Hepatocyte (in vitro differentiated cells): ENCODE results near the gene APOA5. TPM values are rescaled to one million over a fixed set of nuclear protein-coding genes. Genes with fewer than 3 reads are reported as not detected.

Experiments used
- DNase-seq: peaks from one replicate; pipeline ENCODE4 v3.0.0-alpha.2; 2016; ENCODE audit warnings: low spot score
- H2AFZ ChIP-seq: fragments of 200-600 bp; sonication (generic); 2 replicates; pipeline ENCODE4 v1.6.0; 2016; ENCODE audit warnings: antibody characterized with exemption, mild to moderate bottlenecking
- H3K27ac ChIP-seq: fragments of 200-600 bp; sonication (generic); 2 replicates; pipeline ENCODE4 v1.5.1; 2016; ENCODE audit warnings: mild to moderate bottlenecking
- H3K27me3 ChIP-seq: fragments of 200-600 bp; sonication (generic); 2 replicates; pipeline ENCODE4 v1.6.1; 2016
- H3K36me3 ChIP-seq: fragments of 200-600 bp; sonication (generic); replicated peaks from 2 replicates; pipeline ENCODE4 v1.5.1; 2016; ENCODE audit warnings: low read depth; ENCODE audit not compliant: insufficient read depth
- H3K4me1 ChIP-seq: fragments of 200-600 bp; sonication (generic); 2 replicates; pipeline ENCODE4 v1.5.1; 2016; ENCODE audit warnings: mild to moderate bottlenecking, moderate library complexity; ENCODE audit not compliant: insufficient read depth
- H3K4me2 ChIP-seq: fragments of 200-600 bp; sonication (generic); 2 replicates; pipeline ENCODE4 v1.6.0; 2016
- H3K4me3 ChIP-seq: fragments of 200-600 bp; sonication (generic); 2 replicates; pipeline ENCODE4 v1.5.1; 2016; ENCODE audit warnings: mild to moderate bottlenecking
- H3K79me2 ChIP-seq: fragments of 200-600 bp; sonication (generic); 2 replicates; pipeline ENCODE4 v1.6.0; 2017; ENCODE audit warnings: mild to moderate bottlenecking
- H3K9me2 ChIP-seq: fragments of 200-600 bp; sonication (generic); replicated peaks from 2 replicates; pipeline ENCODE4 v1.6.0; 2017; ENCODE audit warnings: mild to moderate bottlenecking; ENCODE audit not compliant: insufficient read depth
- H3K9me3 ChIP-seq: fragments of 200-600 bp; sonication (generic); 2 replicates; pipeline ENCODE4 v1.5.1; 2016; ENCODE audit warnings: low read depth, mild to moderate bottlenecking
- H4K20me1 ChIP-seq: fragments of 200-600 bp; sonication (generic); 2 replicates; pipeline ENCODE4 v1.6.0; 2016; ENCODE audit warnings: mild to moderate bottlenecking; ENCODE audit not compliant: insufficient read depth, poor library complexity, severe bottlenecking
- EZH2 ChIP-seq: fragments of 200-600 bp; sonication (generic); IDR thresholded peaks from 2 replicates; pipeline ENCODE4 v1.6.1; 2016; ENCODE audit warnings: antibody characterized with exemption, mild to moderate bottlenecking, borderline replicate concordance
- EZH2phosphoT487 ChIP-seq: fragments of 200-600 bp; sonication (generic); IDR thresholded peaks from one replicate; pipeline ENCODE4 v1.6.1; 2018; ENCODE audit warnings: antibody characterized with exemption, mild to moderate bottlenecking, low read depth, moderate library complexity; ENCODE audit not compliant: unreplicated experiment, severe bottlenecking
- WGBS: methylation state at CpG from one replicate; pipeline ENCODE4 v1.1.6; 2016; ENCODE audit warnings: low lambda C conversion rate; ENCODE audit errors: missing lambda C conversion rate; 5-methylcytosine and 5-hydroxymethylcytosine counted together
- polyA plus RNA-seq: library from polyadenylated mRNA; unstranded; fragments of >200 nt; fragmentation: Nextera tagmentation; extraction: Ambion mirVana; gene quantifications from 2 replicates; pipeline ENCODE4 v1.2.1, GENCODE V29; 2016
- total RNA-seq: library from RNA; depleted of rRNA; stranded (reverse); fragments of >200 nt; gene quantifications from 2 replicates; pipeline ENCODE4 v1.2.3, GENCODE V29; 2014
- TF ChIP-seq, protein P1 (sequence below): fragments of 200-600 bp; sonication (generic); IDR thresholded peaks from 2 replicates; pipeline ENCODE4 v1.5.1; 2016; ENCODE audit warnings: antibody characterized with exemption, mild to moderate bottlenecking; ENCODE audit not compliant: poor library complexity

The APOA5 gene
- total and polyA plus RNA-seq, 2 experiments from 2014 or later = 14.6 to 20.3 TPM

GRCh38 chr11:116831790-116832349 is 40.2 kb upstream of the APOA5 start:
- 81% methylated on average over 7 of the region's 7 CpGs for WGBS
- no peak overlapping the region for H2AFZ ChIP-seq
- H4K20me1 ChIP-seq = no peaks in the 10 kb centered on the region
- H3K79me2 ChIP-seq = peaks cover 5% of the 10 kb centered on the region
- no peak overlapping the region for H3K4me3 ChIP-seq
- H3K9me3 ChIP-seq = no peaks in the 10 kb centered on the region
- TF ChIP-seq, protein P1, sequence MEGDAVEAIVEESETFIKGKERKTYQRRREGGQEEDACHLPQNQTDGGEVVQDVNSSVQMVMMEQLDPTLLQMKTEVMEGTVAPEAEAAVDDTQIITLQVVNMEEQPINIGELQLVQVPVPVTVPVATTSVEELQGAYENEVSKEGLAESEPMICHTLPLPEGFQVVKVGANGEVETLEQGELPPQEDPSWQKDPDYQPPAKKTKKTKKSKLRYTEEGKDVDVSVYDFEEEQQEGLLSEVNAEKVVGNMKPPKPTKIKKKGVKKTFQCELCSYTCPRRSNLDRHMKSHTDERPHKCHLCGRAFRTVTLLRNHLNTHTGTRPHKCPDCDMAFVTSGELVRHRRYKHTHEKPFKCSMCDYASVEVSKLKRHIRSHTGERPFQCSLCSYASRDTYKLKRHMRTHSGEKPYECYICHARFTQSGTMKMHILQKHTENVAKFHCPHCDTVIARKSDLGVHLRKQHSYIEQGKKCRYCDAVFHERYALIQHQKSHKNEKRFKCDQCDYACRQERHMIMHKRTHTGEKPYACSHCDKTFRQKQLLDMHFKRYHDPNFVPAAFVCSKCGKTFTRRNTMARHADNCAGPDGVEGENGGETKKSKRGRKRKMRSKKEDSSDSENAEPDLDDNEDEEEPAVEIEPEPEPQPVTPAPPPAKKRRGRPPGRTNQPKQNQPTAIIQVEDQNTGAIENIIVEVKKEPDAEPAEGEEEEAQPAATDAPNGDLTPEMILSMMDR = no peak
- TF ChIP-seq EZH2 (no peak), EZH2phosphoT487 (no peak)
- no peaks in the 10 kb centered on the region for H3K27me3 ChIP-seq
- H3K9me2 ChIP-seq = no peaks in the 10 kb centered on the region
- H3K4me2 ChIP-seq = peak overlapping the region; percentile 41
- peak overlapping the region; percentile 62 for H3K27ac ChIP-seq
- peaks cover 48% of the 10 kb centered on the region for H3K4me1 ChIP-seq
- H3K36me3 ChIP-seq = no peaks in the 10 kb centered on the region
- no peak for DNase-seq

DNA sequence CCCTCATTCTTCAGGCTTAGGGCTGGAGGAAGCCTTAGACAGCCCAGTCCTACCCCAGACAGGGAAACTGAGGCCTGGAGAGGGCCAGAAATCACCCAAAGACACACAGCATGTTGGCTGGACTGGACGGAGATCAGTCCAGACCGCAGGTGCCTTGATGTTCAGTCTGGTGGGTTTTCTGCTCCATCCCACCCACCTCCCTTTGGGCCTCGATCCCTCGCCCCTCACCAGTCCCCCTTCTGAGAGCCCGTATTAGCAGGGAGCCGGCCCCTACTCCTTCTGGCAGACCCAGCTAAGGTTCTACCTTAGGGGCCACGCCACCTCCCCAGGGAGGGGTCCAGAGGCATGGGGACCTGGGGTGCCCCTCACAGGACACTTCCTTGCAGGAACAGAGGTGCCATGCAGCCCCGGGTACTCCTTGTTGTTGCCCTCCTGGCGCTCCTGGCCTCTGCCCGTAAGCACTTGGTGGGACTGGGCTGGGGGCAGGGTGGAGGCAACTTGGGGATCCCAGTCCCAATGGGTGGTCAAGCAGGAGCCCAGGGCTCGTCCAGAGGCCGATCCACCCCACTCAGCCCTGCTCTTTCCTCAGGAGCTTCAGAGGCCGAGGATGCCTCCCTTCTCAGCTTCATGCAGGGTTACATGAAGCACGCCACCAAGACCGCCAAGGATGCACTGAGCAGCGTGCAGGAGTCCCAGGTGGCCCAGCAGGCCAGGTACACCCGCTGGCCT is 38.7 kb upstream of the APOA5 start:
- no peak overlapping the region for H3K4me3 ChIP-seq
- H3K4me1 ChIP-seq = peaks cover 44% of the 10 kb centered on the region
- H3K27ac ChIP-seq = peak overlapping the region; percentile 95

GRCh38 chr11:116829525-116830183 is 38.0 kb upstream of the APOA5 start, which contains the start of gene APOC3:
Gene APOC3 (plus strand): TSS chr11:116829907. CDS start chr11:116830583, 676 bp downstream.
- Histone ChIP-seq H3K4me3 (no peak within 1 kb of the TSS), H3K4me1 (peaks cover 41% of the 10 kb centered on the region), H3K27me3 (no peaks in the 10 kb centered on the region), H3K9me2 (no peaks in the 10 kb centered on the region), H3K36me3 (no peaks in the 10 kb centered on the region), H4K20me1 (no peaks in the 10 kb centered on the region), H2AFZ (no peak within 1 kb of the TSS), H3K9me3 (no peaks in the 10 kb centered on the region), H3K27ac (peak within 1 kb of the TSS; percentile 95), H3K79me2 (no peaks in the 10 kb centered on the region), H3K4me2 (peak within 1 kb of the TSS; percentile 59)
- TF ChIP-seq, protein P1 = no peak
- TF ChIP-seq EZH2phosphoT487 (no peak), EZH2 (no peak)
- 46% methylated on average over 9 of the region's 9 CpGs for WGBS
- peak; percentile 80 for DNase-seq

More for the DNA sequence above, 38.7 kb upstream of the APOA5 start:
- Histone ChIP-seq H3K27me3 (no peaks in the 10 kb centered on the region), H4K20me1 (no peaks in the 10 kb centered on the region), H3K9me2 (no peaks in the 10 kb centered on the region), H2AFZ (no peak overlapping the region), H3K9me3 (no peaks in the 10 kb centered on the region), H3K4me2 (peak overlapping the region; percentile 59), H3K79me2 (peaks cover 2% of the 10 kb centered on the region), H3K36me3 (no peaks in the 10 kb centered on the region)
- no peak for TF ChIP-seq EZH2phosphoT487
- TF ChIP-seq EZH2 = no peak
- TF ChIP-seq, protein P1 = no peak
- 93% methylated on average over 12 of the region's 17 CpGs for WGBS
- no peak for DNase-seq
